KMS-11 (cell line): ENCODE measurements around the gene MNT.
A peak's percentile ranks its signal among the peaks of the same experiment; 100 is the strongest.

Experiments used
- H2AFZ ChIP-seq: fragments of 200-600 bp; sonication (generic); 2 replicates; pipeline ENCODE4 v1.6.1; 2016; ENCODE audit warnings: antibody characterized with exemption, mixed run types, low read depth
- H3K27ac ChIP-seq: fragments of 200-600 bp; sonication (generic); 2 replicates; pipeline ENCODE4 v1.6.1; 2016; ENCODE audit warnings: mild to moderate bottlenecking, mixed run types
- H3K27me3 ChIP-seq: fragments of 200-600 bp; sonication (generic); 2 replicates; pipeline ENCODE4 v1.6.1; 2017; ENCODE audit warnings: mild to moderate bottlenecking, low read depth, mixed run types, moderate library complexity; ENCODE audit not compliant: insufficient read depth
- H3K36me3 ChIP-seq: fragments of 200-600 bp; sonication (generic); 2 replicates; pipeline ENCODE4 v1.6.1; 2017; ENCODE audit warnings: mild to moderate bottlenecking, mixed run types; ENCODE audit not compliant: insufficient read depth
- H3K4me1 ChIP-seq: fragments of 200-600 bp; sonication (generic); 2 replicates; pipeline ENCODE4 v1.6.1; 2016; ENCODE audit warnings: mild to moderate bottlenecking, low read depth, mixed run types; ENCODE audit not compliant: poor library complexity, severe bottlenecking
- H3K4me2 ChIP-seq: fragments of 200-600 bp; sonication (generic); 2 replicates; pipeline ENCODE4 v1.7.0; 2016; ENCODE audit warnings: mild to moderate bottlenecking, mixed run types
- H3K4me3 ChIP-seq: fragments of 200-600 bp; sonication (generic); IDR thresholded peaks from 2 replicates; pipeline ENCODE4 v1.6.1; 2017; ENCODE audit warnings: low read depth, low read length, mixed read lengths; ENCODE audit not compliant: insufficient read depth
- H3K79me2 ChIP-seq: fragments of 200-600 bp; sonication (generic); 2 replicates; pipeline ENCODE4 v1.6.1; 2016; ENCODE audit warnings: low read depth, mixed run types; ENCODE audit not compliant: insufficient read depth
- H3K9ac ChIP-seq: fragments of 200-600 bp; sonication (generic); 2 replicates; pipeline ENCODE4 v1.6.1; 2016; ENCODE audit warnings: mild to moderate bottlenecking, mixed run types
- H4K20me1 ChIP-seq: fragments of 200-600 bp; sonication (generic); 2 replicates; pipeline ENCODE4 v1.6.1; 2016; ENCODE audit warnings: mild to moderate bottlenecking, mixed run types; ENCODE audit not compliant: insufficient read depth
- CTCF ChIP-seq: fragments of 200-600 bp; sonication (generic); conservative IDR thresholded peaks from 2 replicates; pipeline ENCODE4 v1.6.1; 2017; ENCODE audit warnings: low read depth, mild to moderate bottlenecking, antibody characterized with exemption, low read length, moderate library complexity, mixed read lengths

Gene MNT

GRCh38 chr17:2391597-2392251 is 9.1 kb downstream of the MNT start:
- no peaks in the 10 kb centered on the region for H4K20me1 ChIP-seq
- H3K4me2 ChIP-seq = peak overlapping the region; percentile 82
- no peak for TF ChIP-seq CTCF
- no peaks in the 10 kb centered on the region for H3K27me3 ChIP-seq
- peak overlapping the region; percentile 78 for H3K27ac ChIP-seq
- peak overlapping the region; percentile 97 for H3K9ac ChIP-seq
- H3K4me1 ChIP-seq = peaks cover 8% of the 10 kb centered on the region
- H3K79me2 ChIP-seq = no peaks in the 10 kb centered on the region
- H2AFZ ChIP-seq = peak overlapping the region; percentile 42; the same call in 1 of the 2 replicates
- no peak overlapping the region for H3K4me3 ChIP-seq
- H3K36me3 ChIP-seq = no peaks in the 10 kb centered on the region

GRCh38 chr17:2390199-2390836 is 10.5 kb downstream of the MNT start:
- Histone ChIP-seq H3K79me2 (no peaks in the 10 kb centered on the region), H2AFZ (no peak overlapping the region), H3K4me3 (no peak overlapping the region), H3K27ac (no peak overlapping the region), H3K36me3 (no peaks in the 10 kb centered on the region), H3K4me2 (no peak overlapping the region), H3K9ac (no peak overlapping the region), H3K27me3 (no peaks in the 10 kb centered on the region), H3K4me1 (peaks cover 8% of the 10 kb centered on the region), H4K20me1 (no peaks in the 10 kb centered on the region)
- TF ChIP-seq CTCF = no peak

GRCh38 chr17:2388683-2389055 is 12.2 kb downstream of the MNT start:
- H3K27ac ChIP-seq = no peak overlapping the region
- no peaks in the 10 kb centered on the region for H3K79me2 ChIP-seq
- H3K27me3 ChIP-seq = no peaks in the 10 kb centered on the region
- peaks cover 8% of the 10 kb centered on the region for H3K4me1 ChIP-seq
- H2AFZ ChIP-seq = no peak overlapping the region
- H3K4me3 ChIP-seq = no peak overlapping the region
- H4K20me1 ChIP-seq = no peaks in the 10 kb centered on the region
- no peaks in the 10 kb centered on the region for H3K36me3 ChIP-seq
- no peak for TF ChIP-seq CTCF
- no peak overlapping the region for H3K4me2 ChIP-seq
- no peak overlapping the region for H3K9ac ChIP-seq

- Histone ChIP-seq H3K4me3 (no peak overlapping the region), H3K27me3 (no peaks in the 10 kb centered on the region), H3K4me2 (no peak overlapping the region), H2AFZ (no peak overlapping the region), H3K4me1 (peaks cover 8% of the 10 kb centered on the region), H3K79me2 (no peaks in the 10 kb centered on the region), H3K27ac (no peak overlapping the region), H3K9ac (no peak overlapping the region), H4K20me1 (no peaks in the 10 kb centered on the region), H3K36me3 (no peaks in the 10 kb centered on the region)
- no peak for TF ChIP-seq CTCF
Measured at GRCh38 chr17:2388020-2388682, 12.7 kb downstream of the MNT start.
